Pulmonary artery endothelial cell (primary cell): Measurements from ENCODE around the gene ALOX12B. TPM values are rescaled to one million over a fixed set of nuclear protein-coding genes. Genes with fewer than 3 reads are reported as not detected.

ENCODE experiments used
- DNase-seq: peaks from one replicate; pipeline ENCODE4 v3.0.0-alpha.2; 2011; ENCODE audit warnings: low read depth, low spot score
- total RNA-seq: library from RNA; depleted of rRNA; stranded (reverse); fragments of >200 nt; gene quantifications from 2 replicates; pipeline ENCODE4 v1.2.3, GENCODE V29; 2014

Gene ALOX12B
- total RNA-seq = not detected in 2 replicates

DNA sequence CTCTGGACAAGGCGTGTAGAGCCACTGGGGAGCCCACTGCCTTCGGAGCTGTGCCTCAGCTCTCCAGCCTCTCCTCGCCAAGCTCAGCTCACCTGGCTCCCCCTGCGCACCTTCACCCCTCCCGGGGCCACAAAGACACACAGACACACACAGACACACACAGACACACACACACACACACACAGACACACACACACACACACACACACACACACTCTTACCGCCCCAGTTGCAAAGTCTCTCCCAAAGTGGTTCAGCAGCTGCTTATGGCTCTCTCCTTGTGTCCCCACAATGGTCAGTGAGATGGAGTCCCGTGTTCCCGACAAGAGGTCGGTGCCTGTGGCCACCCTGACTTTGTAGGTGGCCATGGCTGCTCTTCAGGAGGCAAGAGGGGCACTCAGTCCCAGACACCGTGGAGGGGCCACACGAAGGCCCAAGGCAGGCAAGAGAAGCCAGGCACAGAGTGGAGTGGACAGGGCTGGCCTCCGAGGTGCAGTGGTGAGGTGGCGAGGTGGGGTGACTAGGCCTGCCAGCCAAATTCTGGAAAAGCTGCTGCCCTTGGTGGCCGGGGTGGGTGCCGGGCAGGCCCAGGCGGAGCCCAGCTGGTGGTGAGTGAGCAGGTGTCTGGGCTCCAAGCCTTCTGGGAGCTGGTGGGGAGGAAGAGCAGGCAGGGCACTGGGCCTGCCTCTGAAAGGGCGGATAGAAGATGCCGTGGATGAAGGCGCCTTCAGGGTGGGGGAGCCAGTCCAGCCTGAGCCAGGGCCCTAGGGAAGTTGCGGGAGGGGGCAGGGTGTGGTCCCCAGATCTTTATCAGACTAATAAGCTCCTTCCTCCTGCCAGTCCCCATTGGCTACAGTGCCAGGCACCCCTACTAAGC is at the start of gene ALOX12B:
Gene ALOX12B (minus strand): TSS at position 642 of the 877 bp plus-strand sequence. CDS start 274 bp downstream, at position 368.
- no peak for DNase-seq

DNA sequence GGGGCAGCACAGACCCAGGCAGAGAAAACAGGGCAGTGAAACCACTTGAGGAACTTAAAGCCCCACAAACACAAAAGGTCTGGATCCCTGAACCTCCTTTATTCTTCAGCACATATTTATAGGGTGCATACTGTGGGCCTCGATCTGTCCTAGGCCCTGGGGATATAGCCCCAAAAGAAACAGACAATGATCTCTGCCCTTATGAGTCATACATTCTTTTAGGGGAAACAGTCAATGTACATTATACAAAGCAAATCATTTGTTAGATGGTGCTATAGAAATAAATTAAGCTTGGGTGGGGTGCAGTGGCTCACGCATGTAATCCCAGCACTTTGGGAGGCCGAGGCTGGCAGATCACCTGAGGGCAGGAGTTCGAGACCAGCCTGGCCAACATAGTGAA is 46.4 kb upstream of the ALOX12B start:
- no peak for DNase-seq

DNA sequence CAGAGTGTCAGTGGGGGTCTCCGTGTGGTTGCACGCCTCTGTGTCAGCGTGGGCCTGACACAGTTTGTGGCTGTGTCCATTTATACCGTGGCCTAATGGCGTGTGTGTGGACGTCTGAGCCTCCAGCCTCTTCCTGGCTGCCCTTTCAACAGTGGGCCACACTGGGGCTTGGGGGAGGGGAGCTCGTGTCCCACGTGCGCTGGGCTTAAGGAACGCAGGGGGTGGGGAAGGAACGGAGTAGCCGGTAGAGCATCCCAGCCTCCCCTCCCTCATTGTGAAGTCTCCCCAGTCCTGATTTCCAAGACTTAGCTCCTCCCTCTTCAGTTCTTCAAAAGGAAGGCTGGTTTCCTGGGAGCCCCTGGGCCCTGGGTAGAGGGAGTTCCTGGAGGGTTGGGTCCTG is 45.9 kb upstream of the ALOX12B start:
- no peak for DNase-seq

DNA sequence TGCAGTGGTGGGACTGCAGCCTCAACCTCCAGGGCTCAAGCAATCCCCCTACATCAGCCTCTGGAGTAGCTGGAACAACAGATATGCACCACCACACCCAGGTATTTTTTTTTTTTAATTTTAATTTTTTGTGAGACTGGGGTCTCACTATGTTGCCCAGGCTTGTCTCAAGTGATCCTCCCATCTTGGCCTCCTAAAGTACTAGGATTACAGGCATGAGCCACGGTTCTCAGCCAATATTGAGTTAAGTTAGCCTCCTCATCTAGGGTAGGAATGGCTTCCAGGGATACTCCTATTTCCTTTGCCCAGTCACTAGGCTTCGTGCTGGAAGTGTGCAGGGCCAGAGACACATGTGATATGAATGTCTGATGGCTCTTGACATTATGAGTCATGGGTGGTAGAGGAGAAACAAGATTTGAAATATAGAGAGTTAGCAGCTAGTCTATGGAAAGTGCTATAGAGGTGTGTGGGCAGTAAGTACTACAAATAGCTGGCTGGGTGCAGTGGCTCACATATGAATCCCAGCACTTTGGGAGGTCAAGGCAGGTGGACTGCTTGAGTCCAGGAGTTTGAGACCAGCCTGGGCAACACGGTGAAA is 44.4 kb upstream of the ALOX12B start:
- no peak for DNase-seq

DNA sequence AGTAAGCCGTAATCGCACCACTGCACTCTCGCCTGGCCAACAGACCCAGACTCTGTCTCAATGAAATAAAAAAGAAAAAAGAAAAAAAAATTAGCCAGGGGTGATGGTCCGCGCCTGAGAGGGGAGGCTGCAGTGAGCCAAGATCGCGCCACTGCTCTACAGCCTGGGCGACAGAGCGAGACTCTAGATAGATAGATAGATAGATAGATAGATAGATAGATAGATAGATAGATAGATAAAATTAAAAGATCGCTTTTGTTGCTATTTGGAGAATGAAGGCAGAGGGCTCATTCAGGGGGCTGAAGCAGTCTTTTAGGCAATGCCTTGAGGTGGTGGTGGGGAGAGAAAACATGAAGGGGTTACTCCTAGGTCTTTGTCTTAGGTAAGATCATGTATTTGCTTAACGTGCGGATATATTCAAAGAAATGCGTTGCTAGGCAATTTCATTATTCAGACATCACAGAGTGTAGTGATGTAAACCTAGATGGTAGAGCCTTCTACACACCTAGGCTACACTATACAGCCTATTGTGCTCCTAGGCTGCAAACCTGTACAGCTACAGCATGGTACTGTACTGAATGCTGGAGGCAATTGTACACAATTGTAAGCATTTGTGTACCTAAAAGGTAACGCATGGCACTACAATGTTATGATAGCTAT is 40.7 kb upstream of the ALOX12B start:
- DNase-seq = no peak

DNA sequence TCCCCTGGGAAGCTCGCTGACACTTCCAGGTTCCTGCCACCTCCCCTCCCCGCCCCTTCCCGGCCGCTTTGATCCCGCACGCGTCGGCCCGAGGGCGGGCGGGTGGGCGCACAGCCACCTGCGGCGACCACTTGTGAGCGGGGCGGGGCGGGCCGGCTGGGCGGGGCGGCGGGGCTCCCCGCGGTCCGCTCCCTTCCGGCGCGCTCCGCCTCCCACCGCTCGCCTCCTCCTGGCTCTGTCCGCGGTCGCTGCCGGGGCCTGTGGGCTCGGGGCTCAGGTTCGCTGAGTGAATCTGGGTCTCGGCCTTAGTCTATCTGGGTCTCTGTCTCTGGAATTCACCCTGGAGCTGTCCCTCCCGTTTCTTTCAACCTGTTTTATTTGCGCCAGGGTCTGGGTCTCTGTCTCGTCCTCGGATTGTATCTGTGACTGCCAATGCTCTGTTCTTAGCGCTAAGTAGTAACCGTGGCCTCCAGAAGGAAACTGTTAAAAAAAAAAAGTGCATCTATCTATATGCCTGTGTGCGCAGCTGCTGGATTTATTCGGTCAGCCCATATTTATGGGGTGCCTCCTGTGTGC is 39.1 kb upstream of the ALOX12B start:
- DNase-seq = no peak

DNA sequence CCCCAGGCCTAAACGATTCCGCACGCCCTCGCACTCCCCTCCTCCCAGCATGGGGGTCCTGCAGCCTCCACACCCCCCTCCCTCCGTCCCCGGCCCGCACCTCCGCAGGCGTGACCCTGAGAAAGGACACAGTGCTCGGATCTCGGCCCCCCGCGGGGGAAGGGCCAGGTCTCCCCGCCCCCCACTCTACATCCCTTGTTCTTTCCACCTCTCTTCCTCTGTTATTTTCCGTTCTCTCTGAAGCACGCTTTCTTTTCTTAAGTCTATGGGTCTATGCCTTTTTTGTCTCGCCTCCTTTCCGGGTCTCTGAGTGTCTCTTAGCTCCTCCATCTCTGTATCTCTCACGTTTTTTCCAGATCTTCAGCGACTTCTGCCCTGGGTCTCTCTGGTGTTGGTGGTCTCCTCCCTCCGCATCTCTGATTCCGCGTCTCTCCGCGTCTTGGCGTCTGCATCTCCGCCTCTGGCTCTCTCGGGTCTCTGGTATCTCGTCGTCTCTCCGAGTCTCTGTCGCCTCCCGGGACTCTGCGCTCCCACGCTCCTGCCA is 38.5 kb upstream of the ALOX12B start:
- no peak for DNase-seq

DNA sequence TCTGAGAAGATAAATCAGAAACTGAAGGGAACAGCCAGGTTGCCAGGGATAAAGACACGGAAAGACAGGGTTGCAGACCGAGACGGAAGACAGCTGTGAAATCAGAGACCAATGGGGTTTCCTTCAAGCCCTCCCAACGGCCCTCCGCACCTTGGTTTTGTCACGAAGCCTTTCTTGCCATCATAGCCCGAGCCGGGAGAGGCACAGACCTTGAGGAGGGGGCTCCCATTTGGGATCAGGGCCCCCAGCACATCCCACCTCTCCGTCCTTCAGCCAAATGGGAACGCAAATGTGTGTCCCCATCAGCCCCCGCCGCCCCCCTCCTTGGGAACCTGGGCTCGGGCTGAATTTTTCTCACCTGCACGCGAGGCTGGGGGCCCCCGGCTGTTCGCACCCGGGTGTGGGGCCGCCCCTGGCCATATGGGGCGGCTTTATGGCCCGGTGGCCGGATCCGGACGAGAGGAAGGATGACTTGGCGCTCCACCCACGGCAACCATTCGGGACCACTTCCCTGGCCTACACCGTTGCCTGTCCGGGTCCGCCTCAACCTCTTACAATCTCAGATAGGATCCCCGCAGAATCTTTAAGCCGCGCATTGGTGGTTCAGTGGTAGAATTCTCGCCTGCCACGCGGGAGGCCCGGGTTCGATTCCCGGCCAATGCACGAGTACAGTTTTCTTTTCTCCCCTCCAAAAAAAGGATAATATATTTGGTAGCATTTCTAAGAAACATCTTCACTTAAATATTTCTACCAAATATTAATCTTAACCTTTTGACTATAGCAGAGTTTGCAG is 37.8 kb upstream of the ALOX12B start:
- no peak for DNase-seq

DNA sequence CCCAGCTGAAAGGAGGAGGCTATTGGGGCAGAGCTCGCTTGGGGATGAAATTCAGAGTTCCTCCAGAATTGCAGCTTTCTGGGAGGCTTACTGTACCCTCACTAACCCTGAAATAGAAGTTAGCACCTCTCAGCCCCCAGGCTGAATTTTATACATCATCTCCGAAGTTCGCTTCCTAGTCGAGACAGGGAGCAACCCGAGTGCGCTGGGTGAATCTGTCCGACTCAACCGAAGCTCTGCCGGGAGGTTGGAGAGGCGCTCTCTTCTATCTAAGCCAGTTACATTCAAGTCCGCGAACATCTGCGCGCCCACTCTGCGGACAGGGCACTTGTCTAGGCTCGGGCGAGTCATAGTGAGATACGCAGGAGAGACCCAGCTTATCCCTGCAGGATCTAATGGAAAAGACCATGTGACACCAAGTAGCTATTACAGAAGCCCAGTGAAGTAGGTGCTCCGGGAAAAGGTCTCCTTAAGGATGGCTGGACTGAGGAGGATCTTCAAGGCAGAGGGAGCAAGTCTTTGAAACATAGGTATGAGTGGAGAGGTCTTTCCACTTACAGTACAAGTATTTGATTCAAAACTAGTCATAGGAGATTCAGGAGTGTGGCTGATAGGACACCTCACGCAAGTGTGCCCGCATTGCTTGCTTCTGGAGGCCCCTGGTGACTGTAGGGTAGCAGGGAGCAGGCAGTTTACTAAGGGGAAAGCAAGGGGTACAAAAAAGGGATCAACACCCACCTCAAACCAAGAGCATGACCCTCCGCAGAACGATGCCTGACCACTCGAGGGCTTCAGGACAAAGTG is 37.0 kb upstream of the ALOX12B start:
- DNase-seq = no peak

DNA sequence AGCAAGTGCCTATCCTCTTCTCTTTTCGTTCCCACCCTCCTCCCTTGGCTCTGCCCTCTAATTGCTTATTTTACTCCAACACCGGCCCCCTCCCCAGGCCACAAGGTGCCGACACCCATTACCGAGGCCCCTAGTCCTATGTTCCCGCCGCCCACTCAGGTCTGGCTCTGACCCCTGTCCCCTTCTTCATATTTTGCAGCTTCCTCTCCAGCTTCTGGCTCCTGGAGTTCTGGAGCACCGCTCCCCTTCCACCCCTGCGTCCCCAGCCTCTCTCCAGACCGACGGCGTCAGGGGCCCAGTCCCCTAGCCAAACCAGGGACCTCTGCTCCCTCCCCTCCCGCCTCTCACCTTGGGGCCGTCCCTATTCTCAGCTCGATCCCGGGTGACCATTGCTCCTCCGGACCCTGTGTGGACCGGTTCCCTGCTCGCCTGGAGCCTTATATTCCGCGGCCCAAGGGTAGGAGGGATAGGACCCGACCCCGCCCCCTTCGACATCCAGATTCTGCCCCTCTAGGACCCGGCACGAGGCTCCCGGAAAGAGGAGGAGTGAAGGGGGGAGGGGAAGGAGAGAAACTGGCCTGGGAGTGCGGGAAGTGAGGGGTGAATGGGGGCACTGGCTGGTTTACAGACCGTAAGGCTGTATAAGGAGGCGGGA is 36.3 kb upstream of the ALOX12B start, which contains the start of gene HES7:
Gene HES7 (minus strand): TSS at position 412 of the 655 bp plus-strand sequence. CDS start 22 bp downstream, at position 390.
- DNase-seq = no peak

DNA sequence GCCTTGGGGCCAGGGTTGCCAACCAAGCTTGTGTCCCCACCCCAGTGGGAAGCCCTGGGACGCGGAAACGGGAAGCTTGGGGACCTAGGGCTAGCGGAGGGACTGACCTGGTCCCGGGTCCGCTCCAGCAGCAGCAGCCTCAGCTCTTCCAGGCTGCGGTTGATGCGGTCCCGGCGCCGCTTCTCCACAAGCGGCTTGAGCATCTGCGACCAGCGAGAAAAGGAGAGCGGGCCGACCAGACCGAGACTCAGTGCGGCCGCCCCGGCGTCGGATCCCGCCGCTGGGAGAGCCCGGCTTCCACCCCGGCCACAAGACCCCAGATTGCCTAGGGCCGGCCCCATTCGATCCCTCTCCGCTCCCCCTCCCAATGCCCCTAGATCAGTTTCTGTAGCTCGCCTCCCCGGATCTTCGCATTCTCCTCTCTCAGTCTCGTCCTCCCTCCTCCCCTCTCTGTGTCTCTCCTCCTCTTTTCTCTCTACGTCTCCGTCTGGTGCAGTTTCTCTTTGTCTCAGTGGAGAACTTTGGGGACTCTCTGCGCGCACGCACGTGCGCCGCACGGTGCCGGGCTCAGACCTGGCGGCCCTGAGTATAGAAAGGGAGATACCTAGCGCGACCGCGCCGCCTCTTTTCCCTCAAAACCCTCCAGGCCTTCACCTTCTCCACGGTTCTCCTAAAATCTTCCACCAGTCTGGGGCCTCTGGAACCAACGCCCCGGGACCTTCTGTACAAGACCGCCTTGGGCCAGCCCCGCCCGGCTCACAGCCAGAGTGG is 35.6 kb upstream of the ALOX12B start:
- no peak for DNase-seq

DNA sequence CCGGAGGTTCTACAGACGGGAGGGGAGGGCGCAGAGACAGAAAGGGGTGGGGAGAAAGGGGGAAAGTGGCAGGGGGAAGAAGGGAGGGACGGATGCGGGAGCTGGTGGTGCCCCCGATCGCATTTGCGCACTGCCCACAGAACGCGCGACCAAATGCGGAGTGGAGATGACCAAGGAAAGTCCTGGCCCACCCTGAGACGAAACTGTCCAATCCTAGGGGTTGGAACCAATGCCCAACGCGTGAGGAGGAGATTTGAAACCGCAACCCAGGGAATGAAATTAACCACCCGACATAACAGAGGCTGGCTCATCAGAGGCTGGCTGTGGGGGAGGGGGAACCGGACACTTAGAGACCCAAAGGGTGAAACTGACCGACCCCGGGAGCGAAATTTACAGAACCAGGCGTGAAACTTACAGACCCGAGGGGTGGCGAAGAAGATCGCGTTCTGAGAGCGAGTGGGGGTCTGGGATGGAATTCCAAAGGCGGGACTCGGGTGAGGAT is 35.0 kb upstream of the ALOX12B start:
- no peak for DNase-seq

DNA sequence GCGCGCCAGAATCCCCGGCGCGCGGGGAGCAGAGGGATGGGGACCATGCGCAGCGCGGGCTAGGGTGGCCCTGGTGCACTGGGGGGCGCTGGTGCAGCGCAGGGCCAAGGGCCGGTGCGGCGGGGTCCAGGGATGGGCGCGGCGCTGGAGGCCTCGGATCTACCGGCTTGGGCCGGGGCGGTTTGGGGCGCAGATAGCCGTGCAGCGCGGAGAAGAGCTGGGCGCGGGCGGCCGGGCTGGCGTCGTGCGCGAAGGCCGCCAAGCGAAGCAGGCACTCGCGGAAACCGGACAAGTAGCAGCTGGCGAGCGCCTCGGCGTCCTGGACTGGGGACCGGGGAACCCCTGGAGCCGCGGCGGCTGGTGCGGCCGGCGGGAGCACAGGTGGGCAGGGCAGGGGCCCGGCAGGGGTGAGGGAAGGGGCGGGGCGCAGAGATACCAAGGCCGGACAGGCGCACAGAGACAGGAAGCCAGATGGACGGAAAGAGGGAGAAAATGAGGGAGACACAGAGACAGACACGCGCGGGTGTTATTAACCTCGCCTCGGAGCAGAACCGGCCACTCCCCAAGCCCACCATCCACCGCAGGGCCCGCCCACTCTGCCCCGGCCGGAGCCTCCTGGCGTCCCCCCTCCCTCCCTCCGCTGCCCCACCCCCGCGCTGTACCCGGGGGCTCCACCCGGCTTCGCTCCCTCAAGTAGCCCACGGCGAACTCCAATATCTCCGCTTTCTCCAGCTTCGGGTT is 34.3 kb upstream of the ALOX12B start:
- DNase-seq = no peak

DNA sequence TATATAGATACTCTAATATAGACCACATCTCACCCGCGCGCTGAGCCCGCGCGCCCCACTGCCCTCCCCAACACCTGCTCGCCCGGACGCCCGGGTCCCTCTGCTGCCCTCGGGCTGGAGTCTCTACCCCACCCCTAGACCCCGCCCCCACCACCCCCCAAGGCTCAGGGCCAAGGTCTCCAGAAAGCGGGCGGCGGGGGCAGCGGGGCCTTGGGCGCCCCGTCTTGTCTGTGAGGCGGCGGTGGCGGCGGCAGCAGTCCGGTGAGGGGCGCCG is 33.8 kb upstream of the ALOX12B start:
- no peak for DNase-seq

DNA sequence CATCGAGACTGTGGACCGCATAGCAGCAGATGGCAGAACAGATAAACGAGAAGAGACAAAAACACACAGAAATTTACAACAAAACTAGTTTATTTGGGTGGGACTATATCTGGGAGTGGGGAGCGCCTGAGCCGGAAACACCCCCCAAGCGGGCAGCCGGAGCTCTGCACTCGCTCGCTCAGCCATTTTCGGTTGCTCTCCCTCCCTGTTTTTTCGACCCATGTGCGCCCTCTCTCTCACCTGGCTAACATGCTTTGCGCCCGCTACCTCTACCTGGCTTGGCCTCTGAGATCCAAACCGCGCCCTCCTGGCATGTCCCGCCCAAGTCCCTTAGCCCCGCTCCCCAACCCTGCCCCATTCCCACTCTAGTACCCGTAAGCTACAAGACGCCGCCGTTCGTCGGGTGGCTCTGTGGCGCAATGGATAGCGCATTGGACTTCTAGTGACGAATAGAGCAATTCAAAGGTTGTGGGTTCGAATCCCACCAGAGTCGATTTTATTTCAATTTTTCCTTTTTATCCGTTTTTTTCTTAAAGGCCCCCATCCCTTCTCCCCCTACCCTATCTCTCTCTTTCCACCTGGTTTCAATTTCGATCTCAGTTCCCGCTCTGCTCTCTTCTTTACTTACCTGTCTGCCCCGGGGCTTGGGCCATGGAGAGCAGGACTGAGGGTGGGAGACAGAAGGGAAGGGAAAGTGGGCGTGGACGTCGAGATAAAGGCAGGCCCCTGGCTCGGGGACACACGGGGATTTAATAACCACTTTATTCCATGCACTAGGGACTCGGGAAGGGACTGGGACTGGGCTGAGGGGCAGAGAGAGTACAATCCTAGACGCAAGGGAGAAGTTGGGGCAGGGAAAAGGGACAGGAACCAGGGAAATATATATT is 33.2 kb upstream of the ALOX12B start:
- DNase-seq = no peak

DNA sequence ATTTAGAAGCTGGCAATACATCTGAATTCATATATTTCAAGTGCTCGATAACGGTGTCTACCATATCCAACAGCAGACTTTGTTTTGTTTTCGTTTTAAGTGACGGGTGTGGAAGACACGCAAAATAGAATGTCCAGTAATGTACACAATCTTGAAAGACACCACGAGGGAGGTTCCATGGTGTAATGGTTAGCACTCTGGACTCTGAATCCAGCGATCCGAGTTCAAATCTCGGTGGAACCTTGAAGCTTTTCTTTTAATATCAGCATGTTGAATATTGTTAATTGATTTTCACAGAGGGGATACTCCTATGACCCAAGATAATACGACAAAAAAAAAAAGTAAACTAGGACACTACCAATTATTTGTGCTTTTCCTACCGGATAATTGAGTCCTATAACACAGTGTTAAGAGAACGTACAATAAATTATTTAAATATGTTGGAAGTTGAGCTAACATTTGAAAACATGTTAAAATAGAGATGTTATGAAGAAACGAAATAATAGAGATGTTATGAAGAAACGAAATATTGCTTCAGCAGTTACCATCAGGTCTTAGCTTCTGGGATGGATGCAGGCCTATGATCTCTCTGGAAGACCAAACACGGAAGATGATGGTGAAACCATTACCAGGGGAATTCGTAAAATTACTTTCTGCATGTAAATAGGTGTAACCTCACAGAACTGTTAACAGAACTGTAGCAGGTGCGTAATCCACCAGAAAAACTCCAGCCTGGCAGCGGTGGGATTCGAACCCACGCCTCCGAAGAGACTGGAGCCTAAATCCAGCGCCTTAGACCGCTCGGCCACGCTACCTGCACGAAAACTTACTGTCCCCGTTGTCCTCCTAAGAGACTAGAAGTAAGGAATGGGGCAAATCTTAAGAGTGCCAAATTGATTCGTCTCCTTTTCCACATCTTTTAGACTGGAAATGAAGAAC is 32.3 kb upstream of the ALOX12B start:
- DNase-seq = peak; percentile 66
